ENCODE results near the gene S100A11. TPM values are rescaled to one million over a fixed set of nuclear protein-coding genes. Genes with fewer than 3 reads are reported as not detected.

Gene S100A11
- total RNA-seq, 6 experiments from 2014 or later: 1,164 to 1,256 (median 1,179) TPM

DNA sequence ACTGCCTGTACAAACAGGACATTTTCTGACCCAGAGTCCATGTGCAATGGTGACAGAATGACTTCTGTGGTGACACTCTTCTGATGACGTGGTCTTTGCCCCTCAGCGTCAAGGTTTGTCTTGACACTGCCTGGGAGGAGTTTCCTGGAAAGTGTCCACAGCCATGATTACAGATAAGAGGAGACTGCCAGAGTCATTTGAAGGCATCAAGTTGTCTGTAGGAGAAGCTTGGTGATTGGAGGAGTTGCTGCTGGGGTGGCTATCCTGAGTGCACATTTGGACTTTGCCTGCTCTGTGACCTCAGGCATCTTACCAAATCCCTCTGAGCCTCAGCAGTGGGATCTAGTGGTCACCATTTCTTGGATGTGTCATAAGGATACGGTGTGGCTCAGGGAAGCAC lies 34.3 kb upstream of the S100A11 start:
- Mint-ChIP-seq H3K9me3 (no peaks in the 10 kb centered on the region), H3K4me1 (ENCODE audit: low read depth) (no peaks in the 10 kb centered on the region), H3K27me3 (ENCODE audit: insufficient read depth) (peaks cover 2% of the 10 kb centered on the region), H3K27ac (no peak overlapping the region), H3K36me3 (ENCODE audit: low read depth) (no peaks in the 10 kb centered on the region), H3K4me3 (no peak overlapping the region)
- TF ChIP-seq, protein P1, sequence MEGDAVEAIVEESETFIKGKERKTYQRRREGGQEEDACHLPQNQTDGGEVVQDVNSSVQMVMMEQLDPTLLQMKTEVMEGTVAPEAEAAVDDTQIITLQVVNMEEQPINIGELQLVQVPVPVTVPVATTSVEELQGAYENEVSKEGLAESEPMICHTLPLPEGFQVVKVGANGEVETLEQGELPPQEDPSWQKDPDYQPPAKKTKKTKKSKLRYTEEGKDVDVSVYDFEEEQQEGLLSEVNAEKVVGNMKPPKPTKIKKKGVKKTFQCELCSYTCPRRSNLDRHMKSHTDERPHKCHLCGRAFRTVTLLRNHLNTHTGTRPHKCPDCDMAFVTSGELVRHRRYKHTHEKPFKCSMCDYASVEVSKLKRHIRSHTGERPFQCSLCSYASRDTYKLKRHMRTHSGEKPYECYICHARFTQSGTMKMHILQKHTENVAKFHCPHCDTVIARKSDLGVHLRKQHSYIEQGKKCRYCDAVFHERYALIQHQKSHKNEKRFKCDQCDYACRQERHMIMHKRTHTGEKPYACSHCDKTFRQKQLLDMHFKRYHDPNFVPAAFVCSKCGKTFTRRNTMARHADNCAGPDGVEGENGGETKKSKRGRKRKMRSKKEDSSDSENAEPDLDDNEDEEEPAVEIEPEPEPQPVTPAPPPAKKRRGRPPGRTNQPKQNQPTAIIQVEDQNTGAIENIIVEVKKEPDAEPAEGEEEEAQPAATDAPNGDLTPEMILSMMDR (IDR thresholded peaks at IDR 0.05): no peak
- no peak for DNase-seq

- Mint-ChIP-seq H3K4me3 (no peak overlapping the region), H3K4me1 (ENCODE audit: low read depth) (no peaks in the 10 kb centered on the region), H3K36me3 (ENCODE audit: low read depth) (no peaks in the 10 kb centered on the region), H3K27ac (no peak overlapping the region), H3K9me3 (no peaks in the 10 kb centered on the region), H3K27me3 (ENCODE audit: insufficient read depth) (peaks cover 1% of the 10 kb centered on the region; the same call in 1 of the 2 replicates)
- DNase-seq: no peak
- TF ChIP-seq, protein P1 (IDR thresholded peaks at IDR 0.05): no peak
These were observed 31.1 kb upstream of the S100A11 start for GRCh38 chr1:152067929-152068328.

GRCh38 chr1:152067150-152067549 lies 30.3 kb upstream of the S100A11 start:
- Mint-ChIP-seq H3K27me3 (ENCODE audit: insufficient read depth) (peaks cover 1% of the 10 kb centered on the region; the same call in 1 of the 2 replicates), H3K36me3 (ENCODE audit: low read depth) (no peaks in the 10 kb centered on the region), H3K4me1 (ENCODE audit: low read depth) (no peaks in the 10 kb centered on the region), H3K9me3 (no peaks in the 10 kb centered on the region), H3K4me3 (no peak overlapping the region), H3K27ac (no peak overlapping the region)
- TF ChIP-seq, protein P1 (IDR thresholded peaks at IDR 0.05): no peak
- no peak for DNase-seq

GRCh38 chr1:152061952-152062351 lies 25.1 kb upstream of the S100A11 start:
- no peak overlapping the region for H3K27ac Mint-ChIP-seq
- no peaks in the 10 kb centered on the region for H3K9me3 Mint-ChIP-seq
- H3K27me3 Mint-ChIP-seq (ENCODE audit: insufficient read depth): peaks cover 5% of the 10 kb centered on the region
- H3K36me3 Mint-ChIP-seq (ENCODE audit: low read depth): no peaks in the 10 kb centered on the region
- no peak for DNase-seq
- H3K4me1 Mint-ChIP-seq (ENCODE audit: low read depth): no peaks in the 10 kb centered on the region
- TF ChIP-seq, protein P1 (IDR thresholded peaks at IDR 0.05): no peak
- no peak overlapping the region for H3K4me3 Mint-ChIP-seq

GRCh38 chr1:152053375-152053774 lies 16.6 kb upstream of the S100A11 start:
- TF ChIP-seq, protein P1 (IDR thresholded peaks at IDR 0.05): no peak
- H3K36me3 Mint-ChIP-seq (ENCODE audit: low read depth): no peaks in the 10 kb centered on the region
- no peak for DNase-seq
- H3K4me1 Mint-ChIP-seq (ENCODE audit: low read depth): peaks cover 29% of the 10 kb centered on the region
- peaks cover 30% of the 10 kb centered on the region for H3K27me3 Mint-ChIP-seq (ENCODE audit: insufficient read depth)
- no peak overlapping the region for H3K4me3 Mint-ChIP-seq
- H3K9me3 Mint-ChIP-seq: no peaks in the 10 kb centered on the region
- no peak overlapping the region for H3K27ac Mint-ChIP-seq

- TF ChIP-seq, protein P1 (IDR thresholded peaks at IDR 0.05): peak; percentile 98
- peaks cover 26% of the 10 kb centered on the region for H3K27me3 Mint-ChIP-seq (ENCODE audit: insufficient read depth)
- peak; percentile 60 for DNase-seq
- H3K4me1 Mint-ChIP-seq (ENCODE audit: low read depth): peaks cover 37% of the 10 kb centered on the region
- no peak overlapping the region for H3K4me3 Mint-ChIP-seq
- no peaks in the 10 kb centered on the region for H3K36me3 Mint-ChIP-seq (ENCODE audit: low read depth)
- no peaks in the 10 kb centered on the region for H3K9me3 Mint-ChIP-seq
- no peak overlapping the region for H3K27ac Mint-ChIP-seq
These were observed 15.8 kb upstream of the S100A11 start for GRCh38 chr1:152052606-152053005.

All from HFFc6 (cell line).